ENCODE measurements around the gene LRRC36.

Gene LRRC36

DNA sequence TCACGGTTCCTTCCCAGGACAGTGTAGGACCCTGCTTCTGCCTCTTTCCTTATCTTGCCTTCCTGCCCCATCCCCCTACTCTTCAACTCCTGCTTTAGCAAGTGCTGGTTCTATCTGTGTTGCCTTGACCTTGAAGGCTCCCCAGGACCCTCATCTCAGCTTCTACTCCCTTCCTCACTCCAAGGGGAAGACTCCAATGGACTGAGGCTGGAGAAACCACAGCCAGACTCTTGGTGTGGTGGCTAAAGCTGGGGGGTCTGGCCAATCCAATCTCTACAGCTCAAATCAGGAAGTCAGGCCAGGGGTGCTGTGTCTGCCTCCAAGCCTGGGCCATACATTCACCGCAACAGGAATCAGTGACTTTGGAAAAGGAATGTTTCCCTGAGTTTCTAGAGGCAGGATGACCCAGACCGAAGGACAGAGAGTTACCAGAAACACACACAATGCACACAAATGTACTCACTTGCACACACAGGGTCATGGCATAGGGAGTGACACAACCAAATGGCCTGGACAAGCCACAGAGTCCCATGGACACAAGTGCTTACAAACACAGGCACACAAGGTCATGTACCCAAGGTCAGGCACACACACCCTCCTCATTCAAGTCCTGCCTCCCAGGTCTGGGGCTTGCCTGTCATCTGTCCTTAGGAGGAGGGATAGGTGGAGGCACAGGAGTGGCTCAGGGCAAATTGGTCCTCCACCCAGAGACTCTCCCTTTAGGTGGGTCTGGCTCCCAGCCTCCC, 102.6 kb downstream of the LRRC36 start:
- DNase-seq: no peak

DNA sequence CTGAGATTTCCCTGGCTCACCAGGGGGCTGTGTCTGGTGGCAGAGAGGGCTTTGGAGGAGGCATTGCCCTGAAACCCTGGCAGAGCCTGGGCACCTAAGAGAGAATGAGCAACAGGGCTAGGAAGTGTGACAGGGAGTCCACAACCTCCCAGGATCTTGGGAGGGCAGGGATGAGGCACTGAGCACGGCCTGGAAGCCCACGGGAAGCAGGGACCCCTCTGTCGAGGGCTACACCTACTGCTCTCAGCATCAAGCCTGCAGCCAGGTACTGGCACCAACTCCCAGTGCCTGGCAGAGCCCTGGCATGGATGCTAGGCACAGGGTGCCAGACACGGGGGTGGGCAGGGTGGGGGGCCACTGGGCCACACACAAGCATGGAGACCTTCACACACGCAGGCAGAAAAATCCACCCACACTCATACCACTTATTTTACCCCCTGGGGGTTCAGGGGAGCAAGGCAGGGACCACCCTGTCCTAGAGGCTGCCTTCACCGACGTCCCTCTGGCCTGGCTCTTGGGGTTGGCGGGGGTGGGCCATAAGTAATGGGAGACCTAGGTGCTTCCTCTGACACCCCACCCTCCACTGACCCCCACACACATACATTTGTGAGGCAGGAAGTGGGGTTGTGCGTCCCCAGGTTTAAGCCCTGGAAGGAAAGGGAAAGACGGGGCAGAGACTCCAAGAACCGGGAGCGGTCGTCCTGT, 103.3 kb downstream of the LRRC36 start:
- DNase-seq: no peak

DNA sequence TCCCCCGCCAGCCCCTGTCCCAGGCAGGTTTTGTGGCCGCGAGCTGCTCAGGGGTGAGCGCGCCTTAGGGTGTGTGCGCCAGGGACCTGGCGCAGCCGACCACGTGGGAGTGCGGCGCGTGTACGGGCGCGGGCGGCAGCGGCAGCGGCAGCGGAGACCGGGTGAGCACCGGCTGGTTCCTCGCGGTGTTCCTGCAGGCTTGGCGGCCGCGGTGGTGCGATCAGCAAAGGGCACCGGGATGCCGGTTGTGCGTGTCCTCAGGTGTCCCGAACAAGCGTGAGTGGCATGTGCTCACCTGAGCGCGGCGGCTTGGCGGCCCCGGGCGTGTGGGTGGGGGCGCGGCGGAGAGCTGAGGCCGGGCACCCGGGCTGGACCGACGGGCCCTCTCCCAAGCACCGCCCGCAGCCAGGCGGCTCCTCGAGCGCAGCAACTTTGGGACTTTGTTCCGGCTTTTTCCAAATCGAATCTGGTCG, 103.9 kb downstream of the LRRC36 start:
- DNase-seq: no peak

- peak; percentile 61 for DNase-seq
Observed at GRCh38 chr16:67430977-67431774, 104.6 kb downstream of the LRRC36 start, which contains the start of gene HSD11B2. TSS of gene HSD11B2 (plus strand) at chr16:67431121. CDS start at chr16:67431249, 128 bp downstream.

DNA sequence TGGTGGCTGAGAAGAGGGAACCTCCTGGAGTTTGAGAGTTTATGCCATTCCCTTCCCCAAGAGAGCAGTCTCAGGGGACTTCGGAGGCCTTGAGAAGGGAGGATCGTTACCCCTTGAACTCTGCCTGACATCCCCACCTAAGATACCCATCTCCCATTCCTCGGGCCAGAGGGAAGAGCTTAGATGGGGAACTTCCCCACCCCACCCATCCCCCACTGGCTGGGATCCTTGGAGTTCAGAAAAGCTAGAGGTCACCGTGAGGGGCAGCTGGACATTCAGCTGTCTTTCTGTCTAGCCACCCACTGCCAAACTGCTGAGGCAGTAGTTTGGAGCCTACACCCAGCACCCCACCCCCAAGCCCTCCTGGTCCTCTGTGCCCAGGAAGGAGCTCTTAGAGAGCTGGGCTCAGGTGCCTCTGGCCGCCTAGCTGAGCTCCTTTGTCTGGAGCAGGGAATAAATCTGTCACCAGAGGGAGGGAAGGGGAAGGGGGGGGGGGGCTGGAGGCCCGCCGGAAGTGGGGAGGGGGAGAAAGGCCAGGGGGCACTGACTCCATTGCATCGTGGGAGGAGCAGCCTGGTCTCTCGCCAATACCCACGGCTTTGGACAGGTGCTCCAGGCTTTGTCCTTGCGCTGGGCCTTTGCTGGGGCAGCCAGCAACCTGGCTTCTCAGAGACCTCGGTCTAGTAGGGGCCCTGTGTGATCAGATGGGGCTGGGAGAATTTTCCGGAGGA, 105.3 kb downstream of the LRRC36 start:
- DNase-seq: no peak

DNA sequence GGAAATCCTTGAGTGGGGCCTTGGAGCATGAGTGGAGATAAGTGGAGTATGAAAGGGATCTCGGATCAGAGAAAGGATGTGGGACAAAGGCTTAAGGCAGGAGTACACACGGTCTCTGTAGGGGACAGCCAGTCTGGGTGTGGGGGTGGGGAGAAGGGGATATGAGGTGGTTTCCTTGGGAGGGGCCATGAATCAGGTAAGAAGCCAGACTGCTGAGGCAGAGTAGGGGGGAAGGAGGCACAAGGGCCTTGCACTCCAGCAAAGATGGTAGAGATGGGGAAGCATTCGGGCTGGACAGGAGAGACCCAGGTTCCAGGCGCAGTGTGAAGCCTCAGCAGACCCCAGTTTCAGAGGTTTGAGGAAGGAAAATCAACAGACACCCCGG, 105.9 kb downstream of the LRRC36 start:
- no peak for DNase-seq

DNA sequence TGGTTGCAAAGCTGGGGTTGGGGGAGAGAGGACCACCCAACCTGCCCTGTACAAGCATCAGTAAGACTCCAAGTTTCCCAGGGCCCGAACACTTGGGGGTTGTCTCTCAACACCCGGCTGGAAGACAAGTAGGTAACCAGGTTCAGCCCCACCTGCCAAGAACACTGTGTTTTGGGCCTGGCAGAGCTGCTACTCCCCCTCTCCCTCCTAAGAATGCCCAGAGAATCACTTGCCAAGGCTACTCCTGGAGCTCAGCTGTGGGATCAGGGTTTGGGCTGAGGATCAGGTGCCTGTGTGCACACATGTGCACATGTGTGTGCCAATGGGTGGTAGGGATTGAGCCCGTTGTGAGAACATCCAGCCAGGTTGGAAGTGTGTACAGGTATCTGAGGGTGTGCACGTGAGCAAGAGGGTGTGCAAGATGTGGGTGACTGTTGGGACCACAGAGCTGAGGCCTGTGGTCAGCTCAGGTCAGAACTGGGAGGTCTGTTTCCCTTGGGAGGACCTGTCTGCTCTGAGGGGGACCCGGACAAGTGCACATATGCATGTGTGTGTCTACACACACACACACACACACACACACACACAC, 106.6 kb downstream of the LRRC36 start:
- no peak for DNase-seq
